Activated CD4-positive, alpha-beta T cell treated with anti-CD3 and anti-CD28 coated beads, Interleukin-2, Interleukin-6, amounts not matched to agents 100 ng/mL and 50 ng/mL, durations not matched to agents 16 hours and 8 hours (primary cell): Measurements from ENCODE around the gene ATP10A.
"Not testable (repeated sequence)": the region's sequence is repeated elsewhere in the genome, so short reads cannot be mapped to it uniquely, and the experiment has no call there.

Experiments used
- DNase-seq: peaks from one replicate; pipeline ENCODE4 v3.0.0-alpha.2; 2020

The ATP10A gene

GRCh38 chr15:25792128-25792527 lies 71.0 kb downstream of the ATP10A start:
- no peak for DNase-seq

DNA sequence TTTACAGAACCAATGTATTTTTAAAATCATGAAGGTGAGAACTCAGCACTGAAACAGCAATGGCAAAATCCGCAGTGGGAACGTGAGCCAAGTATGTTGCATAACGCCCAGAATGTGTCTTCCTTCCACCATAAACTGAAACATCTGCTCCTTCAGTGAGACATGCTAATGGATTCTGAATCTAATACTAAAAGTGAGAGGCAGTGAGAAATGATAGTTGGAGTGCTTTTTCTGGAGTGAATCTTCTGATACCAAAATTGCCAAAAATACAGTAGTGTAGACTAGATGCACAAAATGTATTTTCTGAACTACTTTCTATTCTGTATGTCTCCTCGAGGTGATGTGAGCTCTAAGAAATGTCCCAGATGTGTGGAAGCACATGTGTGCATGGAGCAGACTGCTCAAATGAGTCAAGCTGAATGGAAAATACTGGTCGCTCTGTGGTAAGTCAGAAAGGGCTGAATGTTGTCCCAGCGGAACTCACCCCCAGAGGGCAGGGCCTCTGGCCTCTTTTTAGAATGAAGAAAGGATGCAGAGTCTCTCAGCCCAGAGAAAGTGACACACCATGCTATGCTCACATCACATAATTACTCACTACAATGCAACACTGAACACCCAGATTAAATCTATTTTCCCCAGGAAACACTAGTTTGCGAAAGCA lies 73.0 kb downstream of the ATP10A start:
- DNase-seq, result peak; percentile 67

DNA sequence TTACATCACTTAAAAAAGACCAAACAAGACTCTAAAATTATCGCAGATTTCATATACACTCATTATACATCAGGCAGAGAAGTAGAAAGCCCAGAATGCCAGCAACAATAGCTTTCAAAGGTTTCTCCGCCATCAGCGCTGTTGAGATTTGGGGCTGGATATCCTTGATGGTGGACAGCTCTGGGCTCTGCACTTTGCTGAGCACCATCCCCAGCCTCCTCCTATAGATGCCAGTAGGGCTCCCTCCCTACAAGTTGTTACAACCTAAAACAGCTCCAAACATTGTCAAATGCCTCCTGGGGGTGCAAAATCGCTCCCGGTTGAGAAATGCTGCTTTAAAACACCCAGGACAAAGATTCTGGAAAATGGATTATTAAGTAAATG lies 73.5 kb downstream of the ATP10A start:
- no peak for DNase-seq

- DNase-seq, result no peak
Measured at GRCh38 chr15:25789211-25789610, 73.9 kb downstream of the ATP10A start.

DNA sequence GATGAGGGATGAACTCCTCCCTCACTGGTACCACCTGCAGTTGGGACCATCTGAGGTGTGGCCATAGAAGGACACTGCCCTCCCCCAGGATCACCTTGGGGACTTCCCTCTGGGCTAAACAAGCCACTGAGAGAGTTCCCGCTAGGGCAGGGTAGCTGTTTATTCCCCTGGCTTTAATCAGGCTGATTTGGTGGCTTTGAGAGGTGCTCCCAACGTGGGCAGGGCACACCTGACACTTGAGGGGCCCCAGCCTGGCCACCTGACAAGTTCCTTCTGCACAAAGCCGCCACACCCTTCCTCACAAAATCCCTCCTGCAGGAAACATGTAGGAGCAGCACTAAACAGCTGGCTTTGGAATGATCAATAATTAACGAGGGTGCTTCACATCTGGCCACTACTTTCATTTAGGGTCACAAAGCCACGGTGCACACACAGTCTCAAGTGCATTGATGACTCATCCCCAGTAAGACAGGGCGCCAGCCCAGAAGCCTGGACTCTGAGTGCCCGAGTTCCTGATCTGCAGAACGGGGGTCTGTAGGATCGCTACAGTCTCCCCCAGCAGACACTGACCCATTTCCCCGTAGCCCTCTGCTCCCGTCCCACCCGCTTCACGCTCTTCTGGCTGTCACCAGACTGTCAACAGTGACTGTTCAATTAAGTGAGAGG lies 75.1 kb downstream of the ATP10A start:
- DNase-seq, result no peak

DNA sequence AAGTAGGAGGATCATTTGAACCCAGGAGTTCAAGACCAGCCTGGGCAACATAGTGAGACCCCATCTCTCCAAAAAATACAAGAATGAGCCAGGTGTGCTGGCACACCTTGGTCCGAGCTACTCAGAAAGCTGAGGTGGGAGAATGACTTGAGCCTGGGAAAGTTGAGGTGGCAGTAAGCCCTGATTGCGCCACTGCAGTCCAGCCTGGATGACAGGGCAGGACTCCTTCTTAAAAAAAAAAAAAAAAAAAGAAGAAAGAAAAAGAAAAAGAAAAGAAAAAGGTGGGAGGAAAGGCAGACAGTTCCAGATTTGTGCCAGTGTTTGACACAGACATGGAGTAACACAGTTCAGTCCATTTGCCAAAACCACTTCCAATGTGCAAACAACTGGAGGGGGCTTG lies 75.7 kb downstream of the ATP10A start:
- DNase-seq, result no peak

DNA sequence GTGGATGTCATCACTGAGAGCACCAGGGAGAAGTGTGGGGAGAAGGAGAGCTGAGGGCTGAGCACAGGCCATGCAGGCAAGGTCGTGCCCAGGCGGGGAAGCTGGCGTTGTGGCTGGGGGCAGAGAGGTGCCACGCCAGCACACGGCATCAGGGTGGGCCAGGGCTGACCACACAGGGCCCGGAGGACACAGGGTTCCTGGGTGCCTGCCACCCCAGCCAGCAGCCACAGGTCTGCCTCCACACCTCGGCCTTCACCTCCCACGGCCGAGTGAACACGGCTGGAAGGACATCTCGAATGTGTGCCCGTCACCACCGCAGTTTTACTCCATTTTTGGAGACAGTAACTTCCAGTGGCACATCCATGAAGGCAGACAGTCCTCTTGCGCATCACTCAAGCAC lies 77.1 kb downstream of the ATP10A start:
- no peak for DNase-seq

GRCh38 chr15:25785641-25786025 lies 77.5 kb downstream of the ATP10A start:
- DNase-seq, result no peak

GRCh38 chr15:25784876-25785640 lies 78.1 kb downstream of the ATP10A start:
- no peak for DNase-seq

DNA sequence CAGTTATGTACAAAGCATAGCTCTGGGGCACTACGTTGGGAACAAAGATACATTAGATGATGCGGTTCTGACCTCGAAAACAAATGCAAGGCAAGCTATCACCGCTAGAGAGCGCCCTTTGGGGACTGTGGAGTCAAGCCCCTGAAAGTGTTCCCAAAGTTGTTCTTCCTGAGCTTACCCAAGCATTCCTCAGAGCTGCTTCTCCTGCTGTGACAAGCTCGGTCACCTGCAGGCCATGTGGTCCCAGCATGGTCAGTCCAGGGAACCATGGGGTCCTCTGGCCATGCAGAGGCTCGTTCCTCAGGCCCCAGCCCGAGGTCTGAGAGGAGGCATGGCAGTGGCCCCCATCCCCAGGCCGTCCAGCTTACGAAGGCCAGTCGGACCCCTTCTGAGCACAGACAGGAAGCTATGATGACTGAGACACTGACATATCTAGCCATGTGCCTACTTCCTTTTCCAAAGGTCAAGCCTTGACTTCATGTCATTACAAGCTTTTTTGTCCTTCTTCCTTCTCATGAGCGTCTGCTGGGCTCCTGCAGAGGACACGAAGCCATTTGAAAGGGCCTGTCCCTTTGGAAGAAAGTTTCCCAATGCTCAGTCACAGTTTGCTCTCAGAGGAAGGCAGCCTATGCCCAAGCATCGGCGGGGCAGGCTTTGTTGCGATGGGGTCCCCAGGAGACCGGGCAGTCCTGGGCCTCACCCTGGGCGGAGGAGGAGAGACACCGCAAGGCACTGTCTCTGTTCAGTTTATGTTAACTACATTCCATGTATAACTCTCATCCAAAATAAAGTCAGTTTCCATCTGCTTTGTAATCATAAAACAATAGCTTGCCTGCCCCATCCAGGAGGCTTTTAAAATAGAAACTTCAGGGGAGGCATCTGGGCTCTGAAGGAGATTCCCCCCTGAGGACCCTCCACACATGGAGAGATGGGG lies 79.3 kb downstream of the ATP10A start:
- peak; percentile 54 for DNase-seq

DNA sequence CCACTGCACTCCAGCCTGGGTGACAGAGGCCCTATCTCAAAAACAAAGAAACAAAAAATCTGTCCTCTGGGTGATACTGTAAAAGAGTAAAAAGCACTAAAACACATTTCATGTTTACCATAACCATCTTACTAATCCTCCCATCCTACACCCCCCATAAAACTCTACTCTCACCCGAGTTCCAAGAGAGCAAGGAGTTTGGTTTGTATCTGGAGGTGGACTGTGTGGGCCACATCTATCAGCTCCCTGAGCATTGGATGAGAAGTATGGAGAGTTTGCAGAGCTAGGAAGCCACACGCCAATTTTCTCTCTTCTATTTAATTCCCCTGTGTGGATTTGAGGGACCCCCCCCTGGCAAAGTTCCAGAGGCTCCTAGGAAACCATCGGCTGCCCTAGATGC lies 80.0 kb downstream of the ATP10A start:
- DNase-seq, result no peak

- no peak for DNase-seq
Measured at GRCh38 chr15:25780479-25781255, 82.5 kb downstream of the ATP10A start.

- DNase-seq, result no peak
Measured at GRCh38 chr15:25778161-25778560, 85.0 kb downstream of the ATP10A start.

- no peak for DNase-seq
Measured at GRCh38 chr15:25777037-25777436, 86.1 kb downstream of the ATP10A start.

- no peak for DNase-seq
Measured at GRCh38 chr15:25776071-25776746, 86.9 kb downstream of the ATP10A start.

DNA sequence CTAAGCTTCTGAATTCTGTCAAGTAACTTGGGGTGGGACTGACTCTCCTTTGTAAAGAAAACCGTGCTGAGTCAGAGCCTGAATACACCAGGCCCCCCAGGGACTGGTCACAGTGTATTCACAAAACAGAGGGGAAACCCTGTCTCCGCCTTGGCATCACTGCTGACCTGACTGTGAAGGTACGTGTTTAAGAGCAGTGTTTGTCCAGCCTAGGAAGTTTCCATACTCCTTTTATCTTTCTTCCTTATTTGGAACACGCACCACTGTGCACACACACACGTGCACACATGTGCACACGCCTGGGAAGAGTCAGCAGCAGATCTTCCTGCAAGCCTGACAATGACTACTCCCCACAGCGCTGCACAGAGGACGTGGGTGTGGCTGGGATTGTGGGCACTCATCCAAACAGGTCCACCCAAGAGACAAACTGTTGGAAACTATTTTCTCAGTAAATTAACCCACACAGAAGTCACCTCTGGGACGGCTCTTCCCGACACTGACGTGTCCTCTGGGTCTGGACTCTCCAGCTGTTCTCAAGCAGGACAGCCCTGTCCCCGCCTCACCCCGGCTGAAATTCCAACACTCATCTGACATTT lies 87.7 kb downstream of the ATP10A start:
- DNase-seq, result no peak

DNA sequence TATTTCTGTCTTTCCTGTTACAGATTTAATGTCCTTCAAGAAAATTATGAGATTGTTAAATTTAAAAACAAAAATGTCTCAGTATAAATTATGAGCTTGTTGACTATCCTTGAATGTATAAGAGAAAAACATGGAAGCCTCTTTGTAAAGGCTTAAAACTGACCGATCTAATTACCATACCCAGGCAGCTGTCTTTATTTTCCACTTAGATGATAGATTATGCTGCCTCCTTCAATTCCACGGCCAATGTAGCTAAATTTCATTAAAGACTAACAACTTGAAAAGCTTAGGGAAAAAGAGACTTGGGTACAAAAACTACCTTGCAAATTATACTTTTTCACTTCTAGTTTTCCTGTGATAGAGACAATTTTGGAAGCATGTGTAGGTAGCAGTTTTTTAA lies 88.3 kb downstream of the ATP10A start:
- DNase-seq, result no peak

GRCh38 chr15:25773248-25773647 lies 89.9 kb downstream of the ATP10A start:
- no peak for DNase-seq

GRCh38 chr15:25772500-25772899 lies 90.6 kb downstream of the ATP10A start:
- no peak for DNase-seq

DNA sequence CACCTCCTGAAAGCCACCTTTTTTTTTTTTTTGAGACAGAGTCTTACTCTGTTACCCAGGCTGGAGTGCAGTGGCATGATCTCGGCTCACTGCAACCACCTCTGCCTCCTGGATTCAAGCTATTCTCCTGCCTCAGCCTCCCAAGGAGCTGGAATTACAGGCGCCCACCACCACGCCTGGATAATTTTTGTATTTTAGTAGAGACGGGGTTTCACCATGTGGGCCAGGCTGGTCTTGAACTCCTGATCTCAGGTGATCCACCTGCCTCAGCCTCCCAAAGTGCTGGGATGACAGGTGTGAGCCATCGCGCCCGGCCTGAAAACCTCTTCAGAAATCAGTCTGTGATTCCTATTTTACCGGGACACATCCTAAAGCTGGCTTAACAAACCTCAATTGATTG lies 91.4 kb downstream of the ATP10A start:
- not testable (repeated sequence) for DNase-seq

DNA sequence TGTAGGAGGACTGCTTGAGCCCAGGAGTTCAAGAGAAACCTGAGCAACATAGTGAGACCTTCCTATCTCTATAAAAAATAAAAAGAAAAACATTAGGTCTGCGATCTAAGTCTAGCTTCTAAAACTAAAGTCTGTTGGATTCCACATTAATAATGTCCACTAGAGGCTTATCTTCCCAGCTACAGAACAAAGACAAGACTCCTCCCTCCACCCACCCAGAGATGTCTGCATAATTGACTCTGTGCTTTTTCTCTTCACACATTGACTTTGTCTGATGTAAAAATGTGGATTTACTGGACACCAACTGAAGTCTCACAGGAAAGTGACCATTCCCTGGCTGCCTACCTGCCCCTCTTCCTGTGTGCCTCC lies 91.8 kb downstream of the ATP10A start:
- DNase-seq, result no peak
